Osteocyte (in vitro differentiated cells): ENCODE results near the gene ERGIC1. TPM values are rescaled to one million over a fixed set of nuclear protein-coding genes. Genes with fewer than 3 reads are reported as not detected.

Source experiments
- DNase-seq: peaks from one replicate; pipeline ENCODE4 v3.0.0; 2021; ENCODE audit warnings: mixed read lengths; ENCODE audit not compliant: unreplicated experiment; ENCODE audit errors: extremely low spot score
- H3K27ac Mint-ChIP-seq: one replicate; pipeline ENCODE4 v1.8.0; 2021; ENCODE audit warnings: mild to moderate bottlenecking, mixed read lengths; ENCODE audit not compliant: unreplicated experiment
- H3K27me3 Mint-ChIP-seq: one replicate; pipeline ENCODE4 v1.8.0; 2021; ENCODE audit warnings: mixed read lengths; ENCODE audit not compliant: unreplicated experiment
- H3K36me3 Mint-ChIP-seq: one replicate; pipeline ENCODE4 v1.8.0; 2021; ENCODE audit warnings: mixed read lengths; ENCODE audit not compliant: unreplicated experiment
- H3K4me1 Mint-ChIP-seq: one replicate; pipeline ENCODE4 v1.8.0; 2021; ENCODE audit warnings: mixed read lengths; ENCODE audit not compliant: unreplicated experiment
- H3K4me3 Mint-ChIP-seq: one replicate; pipeline ENCODE4 v1.8.0; 2021; ENCODE audit warnings: mild to moderate bottlenecking, moderate library complexity, mixed read lengths; ENCODE audit not compliant: unreplicated experiment
- H3K9me3 Mint-ChIP-seq: one replicate; pipeline ENCODE4 v1.8.0; 2021; ENCODE audit warnings: mixed read lengths; ENCODE audit not compliant: unreplicated experiment
- CTCF ChIP-seq: fragments of 200-600 bp; sonication (generic); IDR thresholded peaks from 2 replicates; pipeline ENCODE4 v1.5.0; 2021; ENCODE audit warnings: antibody characterized with exemption, mild to moderate bottlenecking, moderate library complexity
- total RNA-seq: library from RNA; stranded (reverse); gene quantifications from 2 replicates; pipeline ENCODE4 v1.2.1, GENCODE V29; 2021

ERGIC1 gene
- total RNA-seq, 1 donor from 2014 or later, result 174 TPM

DNA sequence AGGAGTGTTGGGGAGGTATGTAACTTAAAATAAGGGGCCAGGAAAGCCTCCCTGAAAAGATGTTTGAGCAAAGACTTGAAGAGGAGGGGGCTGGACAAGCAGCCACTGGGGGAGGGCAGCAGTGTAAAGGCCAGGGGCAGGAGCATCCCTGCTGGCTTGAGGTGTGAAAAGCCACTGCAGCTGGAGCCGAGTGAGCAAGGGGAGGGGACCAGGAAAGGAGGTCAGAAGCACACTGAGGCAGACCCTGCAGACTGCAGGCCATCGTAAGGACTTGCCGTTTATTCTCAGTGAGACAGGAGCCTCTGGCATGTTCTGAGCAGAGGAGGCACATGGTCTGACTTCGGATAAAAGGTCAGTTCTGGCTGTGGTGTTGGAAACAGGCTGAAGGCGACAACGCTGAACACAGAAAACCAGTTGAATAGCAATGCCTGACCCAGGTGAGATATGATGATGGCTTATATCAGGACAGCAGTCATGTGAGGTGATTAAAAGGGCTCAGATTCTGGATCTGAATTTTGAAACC, 10.2 kb upstream of the ERGIC1 start:
- Mint-ChIP-seq H3K27me3 (no peaks in the 10 kb centered on the region), H3K36me3 (peaks cover 5% of the 10 kb centered on the region), H3K4me3 (no peak overlapping the region), H3K4me1 (peaks cover 15% of the 10 kb centered on the region), H3K27ac (no peak overlapping the region), H3K9me3 (peaks cover 16% of the 10 kb centered on the region)
- DNase-seq, result no peak
- TF ChIP-seq CTCF, result no peak

DNA sequence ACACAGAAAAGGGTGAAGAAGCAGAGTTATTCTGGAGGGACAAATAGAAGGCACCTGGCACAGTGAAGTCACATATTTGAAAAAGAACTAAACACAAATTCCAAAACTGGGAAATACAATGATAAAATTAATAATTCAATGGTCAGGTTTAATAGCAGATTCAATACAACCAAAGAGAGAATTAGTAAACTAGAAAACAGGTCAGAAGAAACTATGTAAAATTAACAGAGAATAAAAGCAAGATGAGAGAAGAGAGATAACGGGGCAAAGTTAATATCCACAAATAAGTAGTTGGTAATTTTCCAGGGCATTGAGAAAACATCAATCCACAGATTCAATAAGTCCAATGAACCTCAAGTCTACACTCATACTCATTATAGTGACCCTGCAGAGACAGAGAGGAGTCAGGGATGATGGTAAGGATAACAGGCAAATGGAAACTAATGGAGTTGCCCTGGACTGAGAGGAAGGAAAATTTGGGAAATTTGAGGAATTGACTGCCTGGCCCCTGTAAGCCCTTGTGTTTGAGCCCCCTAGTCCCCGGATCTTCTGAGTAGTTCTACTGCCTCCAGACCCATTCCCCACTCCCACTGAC, 8.3 kb upstream of the ERGIC1 start:
- H3K27me3 Mint-ChIP-seq, result no peaks in the 10 kb centered on the region
- no peak for TF ChIP-seq CTCF
- peaks cover 24% of the 10 kb centered on the region for H3K4me1 Mint-ChIP-seq
- H3K27ac Mint-ChIP-seq, result no peak overlapping the region
- H3K36me3 Mint-ChIP-seq, result peaks cover 5% of the 10 kb centered on the region
- H3K9me3 Mint-ChIP-seq, result peaks cover 16% of the 10 kb centered on the region
- DNase-seq, result no peak
- no peak overlapping the region for H3K4me3 Mint-ChIP-seq

GRCh38 chr5:172827841-172828240, 6.2 kb upstream of the ERGIC1 start:
- Mint-ChIP-seq H3K4me3 (no peak overlapping the region), H3K27ac (peak overlapping the region; percentile 83), H3K36me3 (peaks cover 5% of the 10 kb centered on the region), H3K4me1 (peaks cover 26% of the 10 kb centered on the region), H3K9me3 (peaks cover 16% of the 10 kb centered on the region), H3K27me3 (no peaks in the 10 kb centered on the region)
- DNase-seq, result no peak
- no peak for TF ChIP-seq CTCF

DNA sequence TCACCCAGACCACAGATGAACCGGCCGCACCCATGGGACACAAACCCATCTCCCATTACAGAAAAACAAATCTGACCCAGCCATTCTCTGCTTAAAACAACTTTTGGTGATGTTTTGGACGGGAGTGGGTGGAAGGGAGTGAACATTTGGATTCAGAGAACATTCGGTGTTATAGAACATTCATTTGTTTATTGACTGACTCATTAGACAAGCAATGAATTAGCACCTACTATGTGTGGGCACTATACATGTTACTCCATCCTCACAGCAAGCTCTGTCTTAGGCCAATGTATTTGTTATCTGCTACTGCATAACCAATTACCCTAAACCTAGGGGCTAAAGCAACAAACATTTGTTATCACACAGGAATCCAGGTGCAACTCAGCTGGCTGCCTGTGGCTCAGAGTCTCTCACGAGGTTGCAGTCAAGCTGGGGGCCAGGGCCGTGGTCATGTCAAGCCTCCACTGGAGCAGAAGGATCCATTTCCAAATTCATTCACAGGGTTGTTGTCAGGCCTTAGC, 5.1 kb upstream of the ERGIC1 start:
- Mint-ChIP-seq H3K27me3 (no peaks in the 10 kb centered on the region), H3K9me3 (peaks cover 16% of the 10 kb centered on the region), H3K27ac (peak overlapping the region; percentile 83), H3K4me3 (no peak overlapping the region), H3K36me3 (peaks cover 5% of the 10 kb centered on the region), H3K4me1 (peaks cover 32% of the 10 kb centered on the region)
- no peak for DNase-seq
- no peak for TF ChIP-seq CTCF

DNA sequence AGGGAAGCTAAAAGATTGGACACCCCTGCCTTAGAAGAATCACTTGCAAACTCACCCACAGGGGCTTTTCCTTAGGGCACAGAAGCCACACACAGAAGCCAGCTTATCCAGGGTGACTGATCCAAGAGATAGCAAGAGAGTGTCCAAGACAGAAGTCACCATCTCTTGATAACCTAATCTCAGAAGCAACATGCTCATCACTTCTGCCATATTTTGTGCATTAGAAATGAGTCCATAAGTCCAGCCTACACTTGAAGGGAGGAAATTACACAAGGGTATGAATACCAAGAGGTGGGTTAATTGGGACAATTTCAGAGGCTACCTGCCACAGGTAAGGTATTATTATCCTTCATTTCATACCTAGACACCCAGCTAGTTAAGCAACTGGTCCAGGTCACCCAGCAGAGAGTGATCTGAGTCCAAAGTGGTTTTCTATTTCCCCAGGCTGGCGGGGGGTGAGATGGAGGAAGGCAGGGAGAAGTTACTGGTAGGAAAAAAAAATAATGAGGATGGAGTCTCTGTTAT, 3.7 kb upstream of the ERGIC1 start:
- H3K4me1 Mint-ChIP-seq, result peaks cover 37% of the 10 kb centered on the region
- H3K4me3 Mint-ChIP-seq, result no peak overlapping the region
- H3K36me3 Mint-ChIP-seq, result peaks cover 5% of the 10 kb centered on the region
- no peak overlapping the region for H3K27ac Mint-ChIP-seq
- TF ChIP-seq CTCF, result no peak
- no peak for DNase-seq
- no peaks in the 10 kb centered on the region for H3K27me3 Mint-ChIP-seq
- peaks cover 14% of the 10 kb centered on the region for H3K9me3 Mint-ChIP-seq
